Ishikawa (cell line): ENCODE data around the gene CALN1.

Experiments
- CEBPB ChIP-seq: IDR thresholded peaks from 2 replicates; pipeline ENCODE4 v1.6.1; 2012
- CREB1 ChIP-seq: IDR thresholded peaks from 2 replicates; pipeline ENCODE4 v1.6.1; 2012; ENCODE audit warnings: low read depth
- EGR1 ChIP-seq: IDR thresholded peaks from 2 replicates; pipeline ENCODE4 v1.6.1; 2012
- EP300 ChIP-seq: IDR thresholded peaks from 2 replicates; pipeline ENCODE4 v1.6.1; 2012; ENCODE audit warnings: borderline replicate concordance
- FOXM1 ChIP-seq: IDR thresholded peaks from 2 replicates; pipeline ENCODE4 v1.6.1; 2012; ENCODE audit warnings: low read depth, borderline replicate concordance
- RAD21 ChIP-seq: IDR thresholded peaks from 2 replicates; pipeline ENCODE4 v1.6.1; 2012; ENCODE audit warnings: low read depth
- TAF1 ChIP-seq: IDR thresholded peaks from 2 replicates; pipeline ENCODE4 v1.6.1; 2012; ENCODE audit warnings: low read depth, mild to moderate bottlenecking
- TCF12 ChIP-seq: IDR thresholded peaks from 2 replicates; pipeline ENCODE4 v1.6.1; 2012; ENCODE audit warnings: low read depth
- TEAD4 ChIP-seq: IDR thresholded peaks from 2 replicates; pipeline ENCODE4 v1.6.1; 2012
- YY1 ChIP-seq: IDR thresholded peaks from 2 replicates; pipeline ENCODE4 v1.6.1; 2012; ENCODE audit warnings: low read depth
- ZBTB7A ChIP-seq: IDR thresholded peaks from 2 replicates; pipeline ENCODE4 v1.6.1; 2012; ENCODE audit warnings: low read depth
- TF ChIP-seq, protein P1 (sequence below): IDR thresholded peaks from 2 replicates; pipeline ENCODE4 v1.6.1; 2012
- TF ChIP-seq, protein P2 (sequence below): IDR thresholded peaks from 2 replicates; pipeline ENCODE4 v1.6.1; 2012; ENCODE audit warnings: low read depth, mild to moderate bottlenecking
- TF ChIP-seq, protein P3 (sequence below): IDR thresholded peaks from 2 replicates; pipeline ENCODE4 v1.6.1; 2012

- TF ChIP-seq CREB1 (no peak), RAD21 (no peak), EP300 (no peak), YY1 (no peak), CEBPB (no peak), TEAD4 (no peak), ZBTB7A (no peak), TCF12 (no peak), EGR1 (no peak), TAF1 (no peak), FOXM1 (no peak)
- TF ChIP-seq, protein P1, sequence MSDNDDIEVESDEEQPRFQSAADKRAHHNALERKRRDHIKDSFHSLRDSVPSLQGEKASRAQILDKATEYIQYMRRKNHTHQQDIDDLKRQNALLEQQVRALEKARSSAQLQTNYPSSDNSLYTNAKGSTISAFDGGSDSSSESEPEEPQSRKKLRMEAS = no peak
- TF ChIP-seq, protein P2, sequence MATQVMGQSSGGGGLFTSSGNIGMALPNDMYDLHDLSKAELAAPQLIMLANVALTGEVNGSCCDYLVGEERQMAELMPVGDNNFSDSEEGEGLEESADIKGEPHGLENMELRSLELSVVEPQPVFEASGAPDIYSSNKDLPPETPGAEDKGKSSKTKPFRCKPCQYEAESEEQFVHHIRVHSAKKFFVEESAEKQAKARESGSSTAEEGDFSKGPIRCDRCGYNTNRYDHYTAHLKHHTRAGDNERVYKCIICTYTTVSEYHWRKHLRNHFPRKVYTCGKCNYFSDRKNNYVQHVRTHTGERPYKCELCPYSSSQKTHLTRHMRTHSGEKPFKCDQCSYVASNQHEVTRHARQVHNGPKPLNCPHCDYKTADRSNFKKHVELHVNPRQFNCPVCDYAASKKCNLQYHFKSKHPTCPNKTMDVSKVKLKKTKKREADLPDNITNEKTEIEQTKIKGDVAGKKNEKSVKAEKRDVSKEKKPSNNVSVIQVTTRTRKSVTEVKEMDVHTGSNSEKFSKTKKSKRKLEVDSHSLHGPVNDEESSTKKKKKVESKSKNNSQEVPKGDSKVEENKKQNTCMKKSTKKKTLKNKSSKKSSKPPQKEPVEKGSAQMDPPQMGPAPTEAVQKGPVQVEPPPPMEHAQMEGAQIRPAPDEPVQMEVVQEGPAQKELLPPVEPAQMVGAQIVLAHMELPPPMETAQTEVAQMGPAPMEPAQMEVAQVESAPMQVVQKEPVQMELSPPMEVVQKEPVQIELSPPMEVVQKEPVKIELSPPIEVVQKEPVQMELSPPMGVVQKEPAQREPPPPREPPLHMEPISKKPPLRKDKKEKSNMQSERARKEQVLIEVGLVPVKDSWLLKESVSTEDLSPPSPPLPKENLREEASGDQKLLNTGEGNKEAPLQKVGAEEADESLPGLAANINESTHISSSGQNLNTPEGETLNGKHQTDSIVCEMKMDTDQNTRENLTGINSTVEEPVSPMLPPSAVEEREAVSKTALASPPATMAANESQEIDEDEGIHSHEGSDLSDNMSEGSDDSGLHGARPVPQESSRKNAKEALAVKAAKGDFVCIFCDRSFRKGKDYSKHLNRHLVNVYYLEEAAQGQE = no peak
- TF ChIP-seq, protein P3, sequence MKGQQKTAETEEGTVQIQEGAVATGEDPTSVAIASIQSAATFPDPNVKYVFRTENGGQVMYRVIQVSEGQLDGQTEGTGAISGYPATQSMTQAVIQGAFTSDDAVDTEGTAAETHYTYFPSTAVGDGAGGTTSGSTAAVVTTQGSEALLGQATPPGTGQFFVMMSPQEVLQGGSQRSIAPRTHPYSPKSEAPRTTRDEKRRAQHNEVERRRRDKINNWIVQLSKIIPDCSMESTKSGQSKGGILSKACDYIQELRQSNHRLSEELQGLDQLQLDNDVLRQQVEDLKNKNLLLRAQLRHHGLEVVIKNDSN = no peak
These were observed 259.0 kb downstream of the CALN1 start for GRCh38 chr7:72153132-72153512.
